Liver (tissue), 3 donors: Measurements from ENCODE around the gene DBT.

Source experiments
- EGR1 ChIP-seq, 2 donors: IDR thresholded peaks; 2 replicates each; pipeline ENCODE4 v1.6.1; 2016 to 2018; ENCODE audit warnings: antibody characterized with exemption in 2 of 2, low read depth in 2 of 2
- JUND ChIP-seq, 2 donors: IDR thresholded peaks; 2 replicates each; pipeline ENCODE4 v1.6.1; 2016; ENCODE audit warnings: antibody characterized with exemption in 2 of 2
- NR2F2 ChIP-seq: IDR thresholded peaks from 2 replicates; pipeline ENCODE4 v1.6.1; 2016; ENCODE audit warnings: antibody characterized with exemption
- TAF1 ChIP-seq: conservative IDR thresholded peaks from 2 replicates; pipeline ENCODE4 v1.6.1; 2016; ENCODE audit warnings: antibody characterized with exemption, mild to moderate bottlenecking
- TF ChIP-seq, protein P1 (sequence below): fragments of 150-350 bp; IDR thresholded peaks from 2 replicates; pipeline ENCODE4 v1.5.1; 2017; ENCODE audit warnings: improper control_type of control experiment, low read depth, low read length; ENCODE audit not compliant: missing input control
- TF ChIP-seq, protein P2 (sequence below): IDR thresholded peaks from 2 replicates; pipeline ENCODE4 v1.6.1; 2016; ENCODE audit warnings: antibody characterized with exemption
- donor health status: healthy.
- donor health status: healthy.

GRCh38 chr1:100266741-100267140 is 17.1 kb upstream of the DBT start:
- TF ChIP-seq, protein P1, sequence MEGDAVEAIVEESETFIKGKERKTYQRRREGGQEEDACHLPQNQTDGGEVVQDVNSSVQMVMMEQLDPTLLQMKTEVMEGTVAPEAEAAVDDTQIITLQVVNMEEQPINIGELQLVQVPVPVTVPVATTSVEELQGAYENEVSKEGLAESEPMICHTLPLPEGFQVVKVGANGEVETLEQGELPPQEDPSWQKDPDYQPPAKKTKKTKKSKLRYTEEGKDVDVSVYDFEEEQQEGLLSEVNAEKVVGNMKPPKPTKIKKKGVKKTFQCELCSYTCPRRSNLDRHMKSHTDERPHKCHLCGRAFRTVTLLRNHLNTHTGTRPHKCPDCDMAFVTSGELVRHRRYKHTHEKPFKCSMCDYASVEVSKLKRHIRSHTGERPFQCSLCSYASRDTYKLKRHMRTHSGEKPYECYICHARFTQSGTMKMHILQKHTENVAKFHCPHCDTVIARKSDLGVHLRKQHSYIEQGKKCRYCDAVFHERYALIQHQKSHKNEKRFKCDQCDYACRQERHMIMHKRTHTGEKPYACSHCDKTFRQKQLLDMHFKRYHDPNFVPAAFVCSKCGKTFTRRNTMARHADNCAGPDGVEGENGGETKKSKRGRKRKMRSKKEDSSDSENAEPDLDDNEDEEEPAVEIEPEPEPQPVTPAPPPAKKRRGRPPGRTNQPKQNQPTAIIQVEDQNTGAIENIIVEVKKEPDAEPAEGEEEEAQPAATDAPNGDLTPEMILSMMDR = no peak
- TF ChIP-seq EGR1 (IDR thresholded peaks at IDR 0.05; ENCODE audit: low read depth in 2 of 2) (no peak), TAF1 (no peak), NR2F2 (no peak), JUND (IDR thresholded peaks at IDR 0.05) (no peak)
- TF ChIP-seq, protein P2, sequence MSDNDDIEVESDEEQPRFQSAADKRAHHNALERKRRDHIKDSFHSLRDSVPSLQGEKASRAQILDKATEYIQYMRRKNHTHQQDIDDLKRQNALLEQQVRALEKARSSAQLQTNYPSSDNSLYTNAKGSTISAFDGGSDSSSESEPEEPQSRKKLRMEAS = no peak
